Vagina (tissue), 2 donors: ENCODE data around the gene CASKIN1. TPM values are rescaled to one million over a fixed set of nuclear protein-coding genes. Genes with fewer than 3 reads are reported as not detected.

Experiments
- DNase-seq, 2 donors: peaks; one replicate each; pipeline ENCODE4 v3.0.0-alpha.2; 2017; ENCODE audit errors: extremely low spot score in 2 of 2
- H3K27ac ChIP-seq: fragments of 200-600 bp; sonication (generic); one replicate; pipeline ENCODE4 v1.5.1; 2019
- H3K27me3 ChIP-seq: fragments of 200-600 bp; sonication (generic); one replicate; pipeline ENCODE4 v1.5.1; 2019
- H3K36me3 ChIP-seq, 2 donors: fragments of 200-600 bp; sonication (generic); one replicate each; pipeline ENCODE4 v1.5.1; 2017 to 2019
- H3K4me1 ChIP-seq: fragments of 200-600 bp; sonication (generic); one replicate; pipeline ENCODE4 v1.5.1; 2019
- H3K4me3 ChIP-seq, 2 donors: fragments of 200-600 bp; sonication (generic); 1 replicate in 1 of 2; 2 replicates in 1 of 2; pipeline ENCODE4 v1.5.1; 2016 to 2019
- H3K9me3 ChIP-seq: fragments of 200-600 bp; sonication (generic); one replicate; pipeline ENCODE4 v1.5.1; 2019
- POLR2A ChIP-seq, 2 donors: fragments of 450-650 bp; IDR thresholded peaks; one replicate each; pipeline ENCODE4 v1.6.1; 2017; ENCODE audit warnings: antibody characterized with exemption in 2 of 2, mild to moderate bottlenecking in 2 of 2, moderate library complexity in 2 of 2
- POLR2AphosphoS5 ChIP-seq, 2 donors: sonication (generic); formaldehyde crosslinking; IDR thresholded peaks; one replicate each; pipeline ENCODE4 v1.9.0; 2017; ENCODE audit warnings: antibody characterized with exemption in 2 of 2, mild to moderate bottlenecking in 2 of 2, low read depth in 1 of 2; ENCODE audit not compliant: insufficient read depth in 1 of 2
- intact Hi-C: fragments of 100-400 bp; cut with DNase I; formaldehyde crosslinking; loops from one replicate; pipeline ENCODE4 v1.15.1; 2023
- total RNA-seq: library from RNA; depleted of rRNA; stranded (reverse); fragments of >200 nt; gene quantifications from one replicate; pipeline ENCODE4 v1.2.3, GENCODE V29; 2016
- TF ChIP-seq, protein P1 (sequence below), 3 experiments: fragments of 450-650 bp in 2 of 3; fragments of 200-600 bp in 1 of 3; sonication (generic) in 1 of 3; IDR thresholded peaks; one replicate each; pipeline ENCODE4 v1.5.1; 2017 to 2019; ENCODE audit warnings: antibody characterized with exemption in 3 of 3, mild to moderate bottlenecking in 2 of 3, moderate library complexity in 2 of 3

The CASKIN1 gene
- total RNA-seq, 1 donor from 2014 or later = 0.25 TPM

- TF ChIP-seq POLR2AphosphoS5 (IDR thresholded peaks at IDR 0.05; ENCODE audit: insufficient read depth in 1 of 2, low read depth in 1 of 2) = no peak
- TF ChIP-seq, protein P1, sequence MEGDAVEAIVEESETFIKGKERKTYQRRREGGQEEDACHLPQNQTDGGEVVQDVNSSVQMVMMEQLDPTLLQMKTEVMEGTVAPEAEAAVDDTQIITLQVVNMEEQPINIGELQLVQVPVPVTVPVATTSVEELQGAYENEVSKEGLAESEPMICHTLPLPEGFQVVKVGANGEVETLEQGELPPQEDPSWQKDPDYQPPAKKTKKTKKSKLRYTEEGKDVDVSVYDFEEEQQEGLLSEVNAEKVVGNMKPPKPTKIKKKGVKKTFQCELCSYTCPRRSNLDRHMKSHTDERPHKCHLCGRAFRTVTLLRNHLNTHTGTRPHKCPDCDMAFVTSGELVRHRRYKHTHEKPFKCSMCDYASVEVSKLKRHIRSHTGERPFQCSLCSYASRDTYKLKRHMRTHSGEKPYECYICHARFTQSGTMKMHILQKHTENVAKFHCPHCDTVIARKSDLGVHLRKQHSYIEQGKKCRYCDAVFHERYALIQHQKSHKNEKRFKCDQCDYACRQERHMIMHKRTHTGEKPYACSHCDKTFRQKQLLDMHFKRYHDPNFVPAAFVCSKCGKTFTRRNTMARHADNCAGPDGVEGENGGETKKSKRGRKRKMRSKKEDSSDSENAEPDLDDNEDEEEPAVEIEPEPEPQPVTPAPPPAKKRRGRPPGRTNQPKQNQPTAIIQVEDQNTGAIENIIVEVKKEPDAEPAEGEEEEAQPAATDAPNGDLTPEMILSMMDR (IDR thresholded peaks at IDR 0.05) = no peak
- TF ChIP-seq POLR2A (IDR thresholded peaks at IDR 0.05) = no peak
- Histone ChIP-seq H3K4me1 (peaks cover 18% of the 10 kb centered on the region), H3K4me3 (no peak overlapping the region), H3K27ac (no peak overlapping the region), H3K27me3 (peaks cover 11% of the 10 kb centered on the region), H3K9me3 (no peaks in the 10 kb centered on the region), H3K36me3 (no peaks in the 10 kb centered on the region)
- intact Hi-C loops = no loop called here
- no peak for DNase-seq
Measured at GRCh38 chr16:2194166-2194834, 2.1 kb downstream of the CASKIN1 start.

DNA sequence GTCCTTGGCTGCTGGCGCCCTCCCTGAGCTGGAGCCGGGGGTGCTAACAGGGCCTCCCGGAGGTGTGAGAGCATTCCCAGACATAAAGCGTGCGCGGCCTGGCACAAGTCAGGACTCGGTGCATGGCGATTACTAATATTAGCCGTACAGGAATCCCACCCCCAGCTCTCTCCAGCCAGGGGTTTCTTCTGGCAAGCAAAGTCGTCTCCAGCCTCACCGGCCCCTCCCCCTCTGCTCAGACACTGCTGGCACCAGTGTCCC, 5.0 kb downstream of the CASKIN1 start:
- no peak for DNase-seq
- H3K27me3 ChIP-seq = peaks cover 11% of the 10 kb centered on the region
- H3K27ac ChIP-seq = no peak overlapping the region
- intact Hi-C loops = no loop called here
- no peak overlapping the region for H3K4me3 ChIP-seq
- TF ChIP-seq POLR2AphosphoS5 (IDR thresholded peaks at IDR 0.05; ENCODE audit: insufficient read depth in 1 of 2, low read depth in 1 of 2) (no peak), POLR2A (IDR thresholded peaks at IDR 0.05) (no peak)
- TF ChIP-seq, protein P1 (IDR thresholded peaks at IDR 0.05) = no peak
- H3K36me3 ChIP-seq = no peaks in the 10 kb centered on the region
- H3K4me1 ChIP-seq = peaks cover 18% of the 10 kb centered on the region
- H3K9me3 ChIP-seq = no peaks in the 10 kb centered on the region

GRCh38 chr16:2190659-2191445, 5.6 kb downstream of the CASKIN1 start:
- peaks cover 16% of the 10 kb centered on the region for H3K4me1 ChIP-seq
- H3K36me3 ChIP-seq = no peaks in the 10 kb centered on the region
- no peak overlapping the region for H3K27ac ChIP-seq
- H3K4me3 ChIP-seq = no peak overlapping the region
- H3K9me3 ChIP-seq = no peaks in the 10 kb centered on the region
- TF ChIP-seq, protein P1 (IDR thresholded peaks at IDR 0.05) = no peak
- TF ChIP-seq POLR2AphosphoS5 (IDR thresholded peaks at IDR 0.05; ENCODE audit: insufficient read depth in 1 of 2, low read depth in 1 of 2) = no peak
- no peak for TF ChIP-seq POLR2A (IDR thresholded peaks at IDR 0.05)
- no peak for DNase-seq
- intact Hi-C loops = no loop called here
- peaks cover 8% of the 10 kb centered on the region for H3K27me3 ChIP-seq

- H3K9me3 ChIP-seq = no peaks in the 10 kb centered on the region
- no peak overlapping the region for H3K27ac ChIP-seq
- no peak for DNase-seq
- H3K36me3 ChIP-seq = no peaks in the 10 kb centered on the region
- TF ChIP-seq POLR2AphosphoS5 (IDR thresholded peaks at IDR 0.05; ENCODE audit: insufficient read depth in 1 of 2, low read depth in 1 of 2) (no peak), POLR2A (IDR thresholded peaks at IDR 0.05) (no peak)
- TF ChIP-seq, protein P1 (IDR thresholded peaks at IDR 0.05) = no peak
- H3K27me3 ChIP-seq = peaks cover 1% of the 10 kb centered on the region
- H3K4me1 ChIP-seq = peaks cover 9% of the 10 kb centered on the region
- H3K4me3 ChIP-seq = no peak overlapping the region
- intact Hi-C loops = no loop called here
Measured at GRCh38 chr16:2190002-2190658, 6.3 kb downstream of the CASKIN1 start.
